PC-9 (cell line): Measurements from ENCODE around the gene MT1HL1.

Source experiments
- CTCF ChIP-seq: fragments of 200-600 bp; sonication (generic); conservative IDR thresholded peaks from 2 replicates; pipeline ENCODE4 v1.6.1; 2017; ENCODE audit warnings: mixed run types, antibody characterized with exemption, mild to moderate bottlenecking, moderate library complexity
- EZH2 ChIP-seq: fragments of 200-600 bp; sonication (generic); IDR thresholded peaks from 2 replicates; pipeline ENCODE4 v1.8.0; 2017; ENCODE audit warnings: antibody characterized with exemption, low read depth

- TF ChIP-seq CTCF (no peak), EZH2 (no peak)
These were observed 14.2 kb downstream of the MT1HL1 start for GRCh38 chr1:236990052-236990445.
